ENCODE measurements around the gene GPATCH1. TPM values are rescaled to one million over a fixed set of nuclear protein-coding genes. Genes with fewer than 3 reads are reported as not detected.

Gene GPATCH1
- total RNA-seq, 1 experiment from 2014 or later, result 7.8 TPM

- ChIA-PET CTCF (no interaction called here), POLR2A (no interaction called here), RAD21 (ENCODE audit: low non-redundant PET in 1 of 2, low total read pairs in 2 of 2, uncharacterized antibody in 2 of 2, unreplicated experiment in 2 of 2) (no interaction called here)
- Histone ChIP-seq H3K9me2 (ENCODE audit: insufficient read depth) (no peaks in the 10 kb centered on the region), H3K36me3 (ENCODE audit: control insufficient read depth in 1 of 2, insufficient read depth in 2 of 2, low read length in 2 of 2) (peaks cover 2 to 6% of the 10 kb centered on the region in 2 experiments; a peak in 2 of 4 replicates), H2AFZ (ENCODE audit: low read depth, low read length, poor library complexity, severe bottlenecking) (no peak overlapping the region), H4K20me1 (ENCODE audit: insufficient read depth) (no peaks in the 10 kb centered on the region), H3K4me2 (ENCODE audit: low read length) (no peak overlapping the region), H3K9me3 (ENCODE audit: control insufficient read depth in 1 of 2, insufficient read depth in 1 of 2, low read depth in 1 of 2, low read length in 2 of 2) (no peaks in the 10 kb centered on the region), H3K27me3 (ENCODE audit: insufficient read depth, low read length) (no peaks in the 10 kb centered on the region), H3K4me1 (ENCODE audit: control insufficient read depth in 1 of 2, insufficient read depth in 2 of 2, low read length in 2 of 2) (peaks cover 13 to 30% of the 10 kb centered on the region in 2 experiments), H3K27ac (ENCODE audit: low read depth, low read length) (no peak overlapping the region), H3K4me3 (replicated peaks in 1 of 2; ENCODE audit: low read depth in 1 of 2, low read length in 2 of 2) (no peak overlapping the region), H3K9ac (ENCODE audit: low read length) (no peak overlapping the region), H3K79me2 (ENCODE audit: insufficient read depth, low read length) (no peaks in the 10 kb centered on the region)
- no peak for ATAC-seq
- intact Hi-C loops (cut with micrococcal nuclease), result no loop called here
- BruUV-seq (replicated peaks), result no TSS peak
- TF ChIP-seq CBX3 (IDR thresholded peaks at IDR 0.05; ENCODE audit: low read depth), result no peak
- TF ChIP-seq FOSL1 (IDR thresholded peaks at IDR 0.05; ENCODE audit: low read depth), result no peak
- no peak for TF ChIP-seq RAD21 (IDR thresholded peaks at IDR 0.05; ENCODE audit: low read depth)
- no peak for TF ChIP-seq ZFX (IDR thresholded peaks at IDR 0.05)
- DNase-seq (ENCODE audit: low read depth, low spot score), result no peak
Measured at GRCh38 chr19:33089010-33089409, 8.0 kb downstream of the GPATCH1 start.

- Histone ChIP-seq H3K79me2 (ENCODE audit: insufficient read depth, low read length) (no peaks in the 10 kb centered on the region), H3K4me2 (ENCODE audit: low read length) (no peak overlapping the region), H3K27me3 (ENCODE audit: insufficient read depth, low read length) (no peaks in the 10 kb centered on the region), H3K9ac (ENCODE audit: low read length) (no peak overlapping the region), H3K4me3 (replicated peaks in 1 of 2; ENCODE audit: low read depth in 1 of 2, low read length in 2 of 2) (no peak overlapping the region), H2AFZ (ENCODE audit: low read depth, low read length, poor library complexity, severe bottlenecking) (no peak overlapping the region), H3K36me3 (ENCODE audit: control insufficient read depth in 1 of 2, insufficient read depth in 2 of 2, low read length in 2 of 2) (peaks cover 6% of the 10 kb centered on the region in 2 experiments; a peak in 3 of 4 replicates), H4K20me1 (ENCODE audit: insufficient read depth) (no peaks in the 10 kb centered on the region), H3K27ac (ENCODE audit: low read depth, low read length) (no peak overlapping the region), H3K9me2 (ENCODE audit: insufficient read depth) (no peaks in the 10 kb centered on the region), H3K9me3 (ENCODE audit: control insufficient read depth in 1 of 2, insufficient read depth in 1 of 2, low read depth in 1 of 2, low read length in 2 of 2) (no peaks in the 10 kb centered on the region), H3K4me1 (ENCODE audit: control insufficient read depth in 1 of 2, insufficient read depth in 2 of 2, low read length in 2 of 2) (peaks cover 9 to 26% of the 10 kb centered on the region in 2 experiments)
- no TSS peak for BruUV-seq (replicated peaks)
- RAD21 ChIA-PET (ENCODE audit: low non-redundant PET in 1 of 2, low total read pairs in 2 of 2, uncharacterized antibody in 2 of 2, unreplicated experiment in 2 of 2), result no interaction called here
- ATAC-seq (no peak), DNase-seq (ENCODE audit: low read depth, low spot score) (no peak)
- intact Hi-C loops (cut with micrococcal nuclease), result no loop called here
- TF ChIP-seq EGR1 (IDR thresholded peaks at IDR 0.05; ENCODE audit: low read depth) (no peak), SP1 (IDR thresholded peaks at IDR 0.05; ENCODE audit: low read depth) (no peak), ZNF274 (IDR thresholded peaks at IDR 0.05; ENCODE audit: low read depth, low read length) (no peak), FOSL1 (IDR thresholded peaks at IDR 0.05; ENCODE audit: low read depth) (no peak), TCF7L2 (IDR thresholded peaks at IDR 0.05; ENCODE audit: borderline replicate concordance, extremely low read depth, insufficient read depth, insufficient read length) (no peak), ZFX (IDR thresholded peaks at IDR 0.05) (no peak), CEBPB (IDR thresholded peaks at IDR 0.05; ENCODE audit: low read depth) (no peak), POLR2A (IDR thresholded peaks at IDR 0.05; ENCODE audit: borderline replicate concordance, extremely low read depth, insufficient read depth, insufficient read length) (no peak), ELF1 (IDR thresholded peaks at IDR 0.05; ENCODE audit: borderline replicate concordance, low read depth) (no peak), REST (IDR thresholded peaks at IDR 0.05; ENCODE audit: low read depth) (no peak), JUND (IDR thresholded peaks at IDR 0.05) (no peak), EZH2 (IDR thresholded peaks at IDR 0.05) (no peak), RAD21 (IDR thresholded peaks at IDR 0.05; ENCODE audit: low read depth) (no peak), SRF (IDR thresholded peaks at IDR 0.05; ENCODE audit: low read depth) (no peak), SIN3A (IDR thresholded peaks at IDR 0.05; ENCODE audit: low read depth) (no peak)
- CTCF ChIA-PET, result no interaction called here
- POLR2A ChIA-PET, result no interaction called here
Measured at GRCh38 chr19:33090179-33090578, 9.2 kb downstream of the GPATCH1 start.
